GOT3 (cell line): Measurements from ENCODE around the gene MRPL51.
"Not testable (repeated sequence)": the region's sequence is repeated elsewhere in the genome, so short reads cannot be mapped to it uniquely, and the experiment has no call there.

Experiments
- DNase-seq: peaks from one replicate; lab custom pipeline; 2025; ENCODE audit warnings: mixed read lengths; lab: John Stamatoyannopoulos, UW

The MRPL51 gene

DNA sequence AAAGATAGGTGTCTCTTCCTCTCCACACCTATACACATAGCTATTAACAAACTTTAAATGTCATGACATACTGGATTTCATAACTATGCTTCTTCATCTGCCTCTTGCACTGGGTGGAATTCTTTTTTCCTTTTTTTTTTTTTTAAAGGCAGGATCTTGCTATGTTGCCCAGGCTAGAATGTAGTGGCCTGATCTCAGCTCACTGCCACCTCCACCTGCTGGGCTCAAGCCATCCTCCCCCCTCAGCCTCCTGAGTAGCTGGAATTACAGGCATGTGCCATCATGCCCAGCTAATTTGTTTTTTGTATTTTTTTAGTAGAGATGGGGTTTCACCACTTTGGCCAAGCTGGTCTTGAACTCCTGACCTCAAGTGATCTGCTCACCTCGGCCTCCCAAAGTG, 4.8 kb downstream of the MRPL51 start:
- no peak for DNase-seq

DNA sequence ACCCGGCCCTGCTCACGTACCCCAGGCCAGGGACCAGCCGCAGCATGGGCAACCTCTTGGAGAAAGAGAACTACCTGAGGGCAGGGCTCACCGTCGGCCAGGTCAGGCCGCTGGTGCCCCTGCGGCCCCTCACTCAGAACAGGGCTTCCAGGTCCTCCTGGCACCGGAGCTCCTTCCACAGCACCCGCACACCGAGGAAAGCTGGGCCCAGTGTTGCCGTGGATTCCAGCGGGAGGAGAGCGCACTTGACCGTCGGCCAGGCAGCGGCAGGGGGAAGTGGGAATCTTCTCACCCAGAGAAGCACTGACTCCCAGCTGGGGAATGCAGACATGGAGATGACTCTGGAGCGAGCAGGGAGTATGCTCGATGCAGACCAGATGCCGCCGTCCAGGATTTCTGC, 14.6 kb downstream of the MRPL51 start:
- DNase-seq = no peak

DNA sequence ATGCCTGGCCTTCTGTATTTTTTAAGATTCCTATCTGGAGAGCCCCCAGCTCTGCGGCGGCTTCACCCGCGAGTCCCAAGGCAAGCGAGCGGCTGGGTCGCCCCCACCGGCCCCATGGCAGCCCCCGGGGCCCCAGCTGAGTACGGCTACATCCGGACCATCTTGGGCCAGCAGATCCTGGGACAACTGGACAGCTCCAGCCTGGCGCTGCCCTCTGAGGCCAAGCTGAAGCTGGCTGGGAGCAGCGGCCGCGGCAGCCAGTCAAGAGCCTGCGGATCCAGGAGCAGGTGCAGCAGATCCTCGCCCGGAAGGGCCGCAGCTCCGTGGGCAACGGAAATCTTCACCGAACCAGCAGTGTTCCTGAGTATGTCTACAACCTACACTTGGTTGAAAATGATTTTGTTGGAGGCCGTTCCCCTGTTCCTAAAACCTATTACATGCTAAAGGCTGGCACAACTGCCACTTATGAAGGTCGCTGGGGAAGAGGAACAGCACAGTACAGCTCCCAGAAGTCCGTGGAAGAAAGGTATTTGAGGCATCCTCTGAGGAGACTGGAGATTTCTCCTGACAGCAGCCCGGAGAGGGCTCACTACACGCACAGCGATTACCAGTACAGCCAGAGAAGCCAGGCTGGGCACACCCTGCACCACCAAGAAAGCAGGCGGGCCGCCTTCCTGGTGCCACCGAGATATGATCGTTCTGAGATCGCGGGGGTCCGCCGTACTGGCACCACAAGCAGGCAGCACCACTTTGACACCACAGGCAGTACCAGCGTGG, 15.3 kb downstream of the MRPL51 start:
- DNase-seq = not testable (repeated sequence)

DNA sequence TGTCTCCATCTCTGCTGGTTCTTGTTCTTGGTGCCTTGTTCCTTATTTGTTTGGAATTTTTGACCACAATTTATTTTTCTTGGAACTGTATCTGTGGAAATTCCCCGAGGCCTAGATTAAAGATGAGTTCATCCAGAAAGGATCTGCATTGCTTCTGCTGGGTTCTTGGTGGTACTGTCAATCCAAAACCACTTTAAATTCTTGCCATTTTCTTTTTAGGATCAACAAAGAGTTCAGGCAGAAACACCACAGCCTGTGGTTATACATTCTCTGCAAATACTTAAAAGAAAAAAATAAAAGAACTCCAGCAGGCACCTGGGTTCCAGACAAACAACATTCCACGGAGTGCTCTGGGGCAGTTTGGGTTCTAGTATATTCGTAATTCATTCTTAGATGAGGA, 16.6 kb downstream of the MRPL51 start:
- no peak for DNase-seq

DNA sequence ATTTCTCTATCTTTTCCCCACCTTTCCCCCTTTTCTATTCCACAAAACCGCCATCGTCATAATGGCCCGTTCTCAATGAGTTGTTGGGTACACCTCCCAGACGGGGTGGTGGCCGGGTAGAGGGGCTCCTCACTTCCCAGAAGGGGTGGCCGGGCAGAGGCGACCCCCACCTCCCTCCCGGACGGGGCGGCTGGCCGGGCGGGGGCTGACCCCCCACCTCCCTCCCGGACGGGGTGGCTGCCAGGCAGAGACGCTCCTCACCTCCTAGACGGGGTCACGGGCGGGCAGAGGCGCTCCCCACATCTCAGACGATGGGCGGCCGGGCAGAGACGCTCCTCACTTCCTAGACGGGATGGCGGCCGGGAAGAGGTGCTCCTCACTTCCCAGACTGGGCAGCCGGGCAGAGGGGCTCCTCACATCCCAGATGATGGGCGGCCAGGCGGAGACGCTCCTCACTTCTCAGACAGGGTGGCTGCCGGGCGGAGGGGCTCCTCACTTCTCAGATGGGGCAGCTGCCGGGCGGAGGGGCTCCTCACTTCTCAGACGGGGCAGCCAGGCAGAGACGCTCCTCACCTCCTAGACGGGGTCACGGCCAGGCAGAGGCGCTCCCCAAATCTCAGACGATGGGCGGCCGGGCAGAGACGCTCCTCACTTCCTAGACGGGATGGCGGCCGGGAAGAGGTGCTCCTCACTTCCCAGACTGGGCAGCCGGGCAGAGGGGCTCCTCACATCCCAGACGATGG, 17.7 kb downstream of the MRPL51 start:
- not testable (repeated sequence) for DNase-seq

DNA sequence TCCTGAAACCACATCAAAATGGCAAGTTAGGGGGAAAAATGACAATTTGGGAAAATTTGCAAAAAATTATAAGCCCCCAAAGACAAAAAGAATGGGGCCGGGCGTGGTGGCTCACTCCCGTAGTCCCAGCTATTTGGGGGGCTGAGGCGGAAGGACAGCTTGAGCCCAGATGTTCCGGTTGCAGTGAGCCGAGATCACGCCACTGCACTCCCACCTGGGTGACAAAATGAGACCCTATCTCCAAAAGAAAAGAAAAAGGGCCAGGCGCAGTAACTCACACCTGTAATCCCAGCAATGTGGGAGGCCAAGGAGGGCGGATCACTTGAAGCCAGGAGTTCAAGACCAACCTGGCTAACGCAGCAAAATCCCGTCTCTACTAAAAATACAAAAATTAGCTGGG, 20.6 kb downstream of the MRPL51 start:
- no peak for DNase-seq

DNA sequence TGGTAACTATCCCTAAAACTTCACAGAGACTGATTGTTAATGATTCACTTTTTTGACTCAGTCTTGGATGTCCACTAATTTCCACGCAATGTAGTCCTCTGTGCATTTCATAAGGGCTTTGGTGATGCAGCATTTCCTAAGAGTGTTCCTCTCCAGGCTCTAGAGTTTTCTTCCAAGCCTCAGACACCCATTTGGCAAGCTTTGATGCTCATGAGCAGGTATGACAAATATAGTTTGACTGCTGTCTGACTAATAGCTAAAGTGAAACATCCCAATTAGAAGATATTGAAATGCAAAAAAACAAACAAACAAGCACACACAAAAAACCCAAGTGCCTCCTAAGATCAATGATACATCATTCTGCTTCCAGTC, 21.1 kb downstream of the MRPL51 start:
- DNase-seq = no peak

DNA sequence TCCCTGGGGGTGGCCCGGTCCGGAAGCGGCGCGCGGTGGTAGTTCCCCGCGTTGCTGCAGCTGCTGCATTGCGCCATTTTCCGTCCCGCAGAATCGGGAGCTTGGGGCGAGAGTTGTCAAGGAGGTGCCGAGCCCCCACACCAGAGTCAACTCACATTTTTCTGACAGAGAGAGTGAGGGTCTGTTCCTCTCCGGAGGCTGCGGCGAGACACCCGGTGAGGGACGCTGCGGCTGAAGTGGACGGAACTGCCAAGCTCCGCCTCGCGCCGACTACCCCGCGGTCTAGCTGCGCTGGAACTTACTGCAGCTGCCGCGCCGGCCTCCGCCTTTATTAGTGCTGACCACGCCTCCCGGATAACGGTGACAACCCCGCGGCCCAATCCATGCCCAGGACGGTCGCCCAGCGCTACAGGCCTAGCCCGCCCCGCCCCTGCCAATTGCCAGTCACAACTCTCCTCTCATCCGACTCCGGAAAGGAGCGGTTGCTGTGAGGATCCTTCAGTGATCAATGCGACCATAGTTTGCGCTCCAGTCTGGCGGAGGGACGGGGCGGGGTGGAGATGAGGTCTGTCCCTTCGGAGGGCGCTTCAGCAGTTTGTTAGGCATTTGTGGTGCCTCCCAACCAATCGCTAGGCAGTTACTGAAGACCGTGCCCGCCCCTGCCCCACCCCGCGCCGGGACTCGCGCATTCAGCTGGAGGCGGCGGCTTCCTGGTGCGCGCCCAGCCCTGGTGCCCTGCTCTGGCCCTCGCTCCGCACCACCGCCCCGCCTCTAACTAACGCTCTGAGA, 22.5 kb downstream of the MRPL51 start, which contains the start of gene VAMP1:
Gene VAMP1 (minus strand): TSS at position 303 of the 789 bp plus-strand sequence. CDS start 146 bp downstream, at position 157.
- DNase-seq = peak; percentile 93

DNA sequence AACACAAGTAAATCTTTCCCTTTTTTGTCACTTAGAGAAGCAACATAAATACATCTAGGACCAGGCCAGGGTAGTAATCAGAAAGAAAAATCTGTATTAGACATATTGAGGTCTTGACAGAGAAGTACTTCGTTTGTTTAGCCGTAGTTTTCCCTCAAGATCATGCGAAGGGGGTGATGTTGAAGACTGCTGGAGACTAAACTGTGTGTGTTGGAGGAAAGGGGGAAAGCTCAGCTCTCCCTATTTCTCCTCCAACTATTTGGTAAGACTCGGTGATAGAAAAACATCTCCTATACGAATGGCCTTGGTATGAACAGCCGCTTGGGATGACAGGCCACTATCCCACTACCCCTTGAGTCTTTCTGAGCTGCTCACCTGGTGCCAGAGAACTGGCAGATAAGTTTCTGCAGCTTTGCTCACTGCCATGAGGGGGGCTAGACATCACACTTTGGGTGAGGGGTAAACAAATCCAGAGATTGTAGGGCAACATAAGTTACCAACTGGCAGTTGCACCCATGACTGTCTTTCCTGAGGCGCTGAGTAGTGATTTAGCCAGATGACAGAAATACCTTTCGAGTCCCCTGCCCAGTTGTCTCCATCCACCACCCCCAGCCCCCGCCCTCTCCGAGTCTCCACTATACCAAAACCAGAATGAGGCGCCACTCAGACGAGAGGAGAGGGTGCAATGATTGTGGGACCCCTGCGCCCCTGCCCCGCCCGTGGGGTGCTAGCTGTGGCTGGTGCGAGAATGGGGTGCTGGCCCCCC, 23.3 kb downstream of the MRPL51 start:
- no peak for DNase-seq

DNA sequence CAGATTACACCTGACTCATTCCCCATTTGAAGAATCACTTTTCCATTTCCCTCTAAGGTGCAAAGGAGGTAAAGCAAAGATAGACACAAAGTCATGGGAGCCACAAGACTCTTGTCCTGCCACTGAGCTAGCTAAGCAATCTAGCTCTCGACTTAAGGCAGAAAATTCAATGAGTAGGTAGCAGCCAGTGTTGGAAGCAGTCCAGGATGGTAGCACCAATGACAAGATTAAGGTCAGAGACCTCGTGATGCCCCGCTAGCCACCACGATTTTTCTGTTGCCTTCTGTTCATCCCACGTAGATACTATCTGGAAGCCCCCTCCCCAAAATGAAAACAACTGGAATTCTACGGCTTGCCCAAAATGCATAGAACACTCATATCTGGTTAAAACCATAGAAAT, 24.0 kb downstream of the MRPL51 start:
- DNase-seq = no peak

DNA sequence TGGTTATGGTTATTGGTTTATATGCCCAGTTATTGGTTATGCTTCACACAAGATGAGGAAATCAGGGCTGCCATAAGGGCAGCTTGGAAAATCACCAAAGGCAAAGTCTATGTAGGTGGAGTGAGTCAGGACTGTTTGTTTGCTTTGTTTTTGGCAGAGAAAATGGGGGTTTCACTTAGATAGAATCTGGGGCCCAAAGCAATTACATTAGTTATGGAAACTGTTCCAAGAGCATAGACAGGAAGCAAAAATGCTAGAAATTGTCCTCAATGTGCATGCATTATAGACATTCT, 24.8 kb downstream of the MRPL51 start:
- DNase-seq = no peak

DNA sequence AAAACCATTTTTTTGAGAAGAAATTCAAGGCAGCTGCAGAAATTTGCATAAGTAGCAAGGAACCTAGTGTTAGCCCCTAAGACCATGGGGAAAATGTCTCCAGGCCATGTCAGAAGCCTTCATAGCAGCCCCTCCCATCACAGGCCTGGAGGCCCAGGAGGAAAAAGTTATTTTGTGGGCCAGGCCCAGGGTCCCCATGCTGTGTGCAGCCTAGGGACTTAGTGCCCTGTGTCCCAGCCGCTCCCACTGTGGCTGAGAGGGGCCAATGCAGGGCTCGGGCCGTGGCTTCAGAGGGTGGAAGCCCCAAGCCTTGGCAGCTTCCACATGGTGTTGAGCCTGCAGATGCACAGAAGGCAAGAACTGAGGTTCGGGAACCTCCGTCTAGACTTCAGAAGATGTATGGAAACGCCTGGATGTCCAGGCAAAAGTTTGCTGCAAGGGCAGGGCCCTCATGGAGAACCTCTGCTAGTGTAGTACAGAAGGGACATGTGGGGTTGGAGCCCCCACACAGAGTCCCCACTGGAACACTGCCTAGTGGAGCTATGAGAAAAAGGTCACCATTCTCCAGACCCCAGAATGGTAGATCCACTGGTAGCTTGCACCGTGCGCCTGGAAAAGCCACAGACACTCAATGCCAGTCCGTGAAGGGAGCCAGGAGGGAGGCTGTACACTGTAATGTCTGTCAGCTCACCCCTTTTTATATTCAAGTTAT, 25.3 kb downstream of the MRPL51 start:
- DNase-seq = not testable (repeated sequence)

DNA sequence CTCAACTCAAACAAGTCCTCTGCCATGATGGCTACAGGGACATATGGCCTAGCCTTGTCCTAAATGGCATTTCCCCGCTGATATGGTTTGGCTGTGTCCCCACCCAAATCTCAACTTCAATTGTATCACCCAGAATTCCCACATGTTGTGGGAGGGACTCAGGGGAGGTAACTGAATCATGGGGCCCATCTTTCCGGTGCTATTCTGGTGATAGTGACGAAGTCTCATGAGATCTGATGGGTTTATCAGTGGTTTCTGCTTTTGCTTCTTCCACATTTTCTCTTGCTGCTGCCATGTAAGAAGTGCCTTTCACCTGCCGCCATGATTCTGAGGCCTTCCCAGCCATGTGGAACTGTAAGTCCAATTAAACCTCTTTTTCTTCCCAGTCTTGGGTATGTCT, 26.3 kb downstream of the MRPL51 start:
- DNase-seq = not testable (repeated sequence)

DNA sequence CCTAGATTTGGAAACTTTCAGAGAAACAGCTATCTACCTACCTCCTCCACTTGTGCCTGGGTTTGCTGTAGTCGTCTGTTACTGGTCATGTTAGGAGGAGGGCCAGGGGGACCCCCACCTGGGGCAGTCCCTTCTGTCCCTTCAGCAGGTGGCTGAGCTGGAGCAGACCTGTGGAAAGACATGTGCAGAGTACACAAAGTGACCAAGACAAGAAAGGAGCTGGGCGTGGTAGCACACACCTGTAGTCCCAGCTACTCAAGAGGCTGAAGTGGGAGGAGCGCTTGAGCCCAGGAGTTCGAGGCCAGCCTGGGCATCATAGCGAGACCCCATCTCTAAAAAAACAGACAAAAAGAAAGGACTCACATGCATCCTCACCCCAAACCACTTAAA, 26.9 kb downstream of the MRPL51 start:
- DNase-seq = no peak

DNA sequence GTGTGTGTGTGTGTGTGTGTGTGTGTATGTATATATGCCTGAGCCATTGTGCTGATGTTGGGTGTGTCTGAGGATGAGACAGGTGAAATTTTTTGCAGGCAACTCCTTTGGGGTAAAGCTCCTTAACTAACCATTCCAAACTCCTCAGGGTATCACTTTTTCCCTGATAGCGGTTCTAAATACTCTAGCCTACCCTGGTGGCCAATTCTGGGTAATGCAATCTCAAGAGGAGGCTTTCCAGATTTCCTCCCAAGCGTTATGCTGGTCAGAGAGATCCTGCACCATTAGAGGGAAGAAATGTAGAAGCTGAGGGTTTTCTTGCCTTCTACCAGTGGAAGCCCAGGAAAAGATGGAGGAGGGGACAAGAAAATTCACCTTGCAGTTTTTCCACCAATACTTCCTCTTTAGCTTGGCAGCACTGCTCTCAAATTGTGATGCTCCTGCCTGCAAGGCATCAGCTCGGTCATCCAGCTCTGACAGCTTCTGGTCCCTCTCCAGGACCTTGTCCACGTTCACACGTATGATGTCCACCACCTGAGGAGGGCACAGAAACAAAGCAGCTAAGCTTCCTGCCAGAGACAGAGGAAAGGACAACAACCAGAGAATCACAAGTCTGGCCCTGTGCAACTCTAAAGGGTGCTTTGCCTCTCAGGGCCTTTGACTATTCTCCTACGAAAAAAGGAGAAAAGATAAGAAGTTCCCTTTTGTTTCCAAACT, 27.4 kb downstream of the MRPL51 start:
- DNase-seq = no peak

DNA sequence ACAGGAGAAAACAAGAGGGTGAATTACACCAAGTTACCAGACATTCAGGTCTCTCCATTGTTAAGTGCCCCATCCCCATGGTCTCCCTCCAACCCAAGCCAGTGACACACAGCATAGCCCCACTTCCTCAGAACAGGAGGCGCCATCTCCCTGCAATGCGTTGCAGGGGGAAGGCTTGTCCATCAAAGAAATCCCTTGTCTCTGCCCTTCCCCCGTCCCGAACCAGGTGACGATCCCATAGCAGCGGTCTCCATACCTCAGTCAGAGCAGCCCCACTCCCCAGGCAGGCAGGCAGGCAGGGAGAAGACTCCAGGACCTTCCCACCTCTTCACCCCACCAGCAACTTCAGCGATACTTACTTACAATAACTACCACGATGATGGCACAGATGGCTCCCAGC, 28.5 kb downstream of the MRPL51 start:
- no peak for DNase-seq

DNA sequence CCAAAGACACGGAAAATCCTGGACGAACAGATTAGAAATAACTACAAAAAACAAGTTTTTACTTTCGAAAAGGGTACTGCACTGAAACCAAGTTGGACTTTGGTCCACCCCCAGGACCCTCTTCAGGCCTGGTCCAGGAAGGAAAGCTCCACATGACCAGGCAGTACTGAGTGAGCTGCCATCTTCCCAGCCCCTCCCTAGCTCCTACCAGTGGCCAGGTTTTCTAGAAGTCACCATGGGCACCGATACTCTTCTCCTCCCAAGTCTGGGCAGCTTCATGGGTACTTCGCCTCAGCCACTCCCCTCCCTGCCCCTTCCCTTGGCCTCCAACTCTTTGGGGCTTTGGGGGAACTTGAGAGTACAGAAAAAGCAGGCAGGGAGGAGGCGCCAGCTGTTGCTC, 29.2 kb downstream of the MRPL51 start:
- no peak for DNase-seq

DNA sequence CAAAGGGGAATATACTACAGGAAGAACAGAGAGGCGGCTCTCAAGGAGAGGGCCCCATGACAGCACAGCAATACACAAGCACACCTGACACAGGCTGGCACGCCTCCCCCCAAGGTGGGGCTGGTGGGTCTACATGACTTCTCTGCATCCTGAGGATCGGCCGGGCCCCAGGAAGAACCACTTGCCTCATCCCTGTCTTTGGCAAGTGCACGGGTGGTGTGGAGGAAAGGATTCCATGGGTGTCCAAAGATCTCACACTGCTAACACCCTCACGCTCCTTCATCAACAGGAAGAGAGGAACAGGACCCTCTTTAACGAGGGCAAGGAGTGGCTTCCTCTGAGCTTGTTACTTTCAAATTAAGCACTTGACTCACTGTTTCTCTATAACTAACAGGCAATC, 29.8 kb downstream of the MRPL51 start:
- no peak for DNase-seq

DNA sequence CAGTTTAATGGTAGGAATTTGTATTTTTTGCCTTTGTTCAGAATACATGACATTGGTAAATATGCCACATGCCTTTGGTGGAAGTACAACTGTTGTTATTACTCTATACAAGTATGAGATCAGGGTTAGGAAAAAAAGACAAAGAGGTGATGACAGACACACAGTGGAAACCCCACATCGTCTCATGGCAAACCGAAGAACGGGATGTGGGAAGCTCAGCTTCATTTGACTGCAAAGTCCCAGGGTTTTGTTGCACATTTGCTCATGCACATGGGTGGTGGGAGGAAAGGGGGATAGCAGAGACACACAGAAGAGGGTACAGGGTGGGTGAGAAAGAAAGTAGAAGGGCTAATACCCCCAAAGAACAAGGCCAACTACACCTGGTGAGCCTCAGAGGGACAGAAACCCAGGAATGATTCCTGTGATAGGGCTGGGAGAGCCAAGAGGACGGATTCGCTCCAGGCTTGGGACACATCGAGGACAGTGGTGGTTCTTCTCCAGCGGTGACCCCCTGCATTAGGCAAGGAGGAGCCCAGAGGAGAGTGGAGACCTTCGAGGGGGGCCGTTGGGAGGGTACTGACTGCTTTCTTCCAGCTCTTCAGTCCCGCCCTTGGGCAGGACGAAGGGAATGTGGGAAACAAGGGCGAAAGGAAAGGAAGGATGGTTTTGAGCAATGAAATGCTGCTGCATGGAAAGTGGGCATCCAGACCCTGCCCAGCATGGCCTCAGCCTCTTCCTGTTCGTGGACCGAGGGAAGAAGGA, 30.6 kb downstream of the MRPL51 start:
- no peak for DNase-seq
